ENCODE results near the gene SORCS2.

GRCh38 chr4:7581477-7581876 lies 389.1 kb downstream of the SORCS2 start:
- no peak for TF ChIP-seq CREB1 (IDR thresholded peaks at IDR 0.05; ENCODE audit: low read depth)
- TF ChIP-seq, protein P1, sequence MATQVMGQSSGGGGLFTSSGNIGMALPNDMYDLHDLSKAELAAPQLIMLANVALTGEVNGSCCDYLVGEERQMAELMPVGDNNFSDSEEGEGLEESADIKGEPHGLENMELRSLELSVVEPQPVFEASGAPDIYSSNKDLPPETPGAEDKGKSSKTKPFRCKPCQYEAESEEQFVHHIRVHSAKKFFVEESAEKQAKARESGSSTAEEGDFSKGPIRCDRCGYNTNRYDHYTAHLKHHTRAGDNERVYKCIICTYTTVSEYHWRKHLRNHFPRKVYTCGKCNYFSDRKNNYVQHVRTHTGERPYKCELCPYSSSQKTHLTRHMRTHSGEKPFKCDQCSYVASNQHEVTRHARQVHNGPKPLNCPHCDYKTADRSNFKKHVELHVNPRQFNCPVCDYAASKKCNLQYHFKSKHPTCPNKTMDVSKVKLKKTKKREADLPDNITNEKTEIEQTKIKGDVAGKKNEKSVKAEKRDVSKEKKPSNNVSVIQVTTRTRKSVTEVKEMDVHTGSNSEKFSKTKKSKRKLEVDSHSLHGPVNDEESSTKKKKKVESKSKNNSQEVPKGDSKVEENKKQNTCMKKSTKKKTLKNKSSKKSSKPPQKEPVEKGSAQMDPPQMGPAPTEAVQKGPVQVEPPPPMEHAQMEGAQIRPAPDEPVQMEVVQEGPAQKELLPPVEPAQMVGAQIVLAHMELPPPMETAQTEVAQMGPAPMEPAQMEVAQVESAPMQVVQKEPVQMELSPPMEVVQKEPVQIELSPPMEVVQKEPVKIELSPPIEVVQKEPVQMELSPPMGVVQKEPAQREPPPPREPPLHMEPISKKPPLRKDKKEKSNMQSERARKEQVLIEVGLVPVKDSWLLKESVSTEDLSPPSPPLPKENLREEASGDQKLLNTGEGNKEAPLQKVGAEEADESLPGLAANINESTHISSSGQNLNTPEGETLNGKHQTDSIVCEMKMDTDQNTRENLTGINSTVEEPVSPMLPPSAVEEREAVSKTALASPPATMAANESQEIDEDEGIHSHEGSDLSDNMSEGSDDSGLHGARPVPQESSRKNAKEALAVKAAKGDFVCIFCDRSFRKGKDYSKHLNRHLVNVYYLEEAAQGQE (IDR thresholded peaks at IDR 0.05; ENCODE audit: low read depth), result peak; percentile 97
- no peak for TF ChIP-seq RAD21 (IDR thresholded peaks at IDR 0.05; ENCODE audit: low read depth)
- TF ChIP-seq EP300 (IDR thresholded peaks at IDR 0.05; ENCODE audit: borderline replicate concordance), result no peak
- no peak for TF ChIP-seq NFIC (IDR thresholded peaks at IDR 0.05)

Measured in Ishikawa (cell line).